Upper lobe of right lung (tissue), 1 donor: ENCODE measurements around the gene LLGL2. TPM values are rescaled to one million over a fixed set of nuclear protein-coding genes. Genes with fewer than 3 reads are reported as not detected.

ENCODE experiments used
- ATAC-seq: fragments of 200-7000 bp; cut with Tn5 transposase; one replicate; pipeline ENCODE4 v1.9.1; 2020; ENCODE audit warnings: mild to moderate bottlenecking, moderate library complexity
- DNase-seq: peaks from one replicate; pipeline ENCODE4 v3.0.0-alpha.2; 2020
- H3K27ac ChIP-seq: fragments of 200-600 bp; one replicate; pipeline ENCODE4 v1.8.0; 2022
- H3K27me3 ChIP-seq: fragments of 200-600 bp; one replicate; pipeline ENCODE4 v1.8.0; 2022; ENCODE audit warnings: mild to moderate bottlenecking
- H3K36me3 ChIP-seq: fragments of 200-600 bp; one replicate; pipeline ENCODE4 v1.8.0; 2022
- H3K4me1 ChIP-seq: fragments of 200-600 bp; one replicate; pipeline ENCODE4 v1.8.0; 2022
- H3K4me3 ChIP-seq: fragments of 200-600 bp; one replicate; pipeline ENCODE4 v1.8.0; 2022; ENCODE audit warnings: mild to moderate bottlenecking
- H3K9me3 ChIP-seq: fragments of 200-600 bp; one replicate; pipeline ENCODE4 v1.8.0; 2022
- intact Hi-C: fragments of 100-400 bp; cut with DNase I; formaldehyde crosslinking; loops from one replicate; pipeline ENCODE4 v1.11.0; 2022
- total RNA-seq: library from RNA; stranded (reverse); fragmentation: NEBNext Ultra II Directional; extraction: Animal tissue kit (Norgen Biotek cat#: 25700); gene quantifications from one replicate; pipeline ENCODE4 v1.2.1, GENCODE V29; 2021
- TF ChIP-seq, protein P1 (sequence below): fragments of 200-600 bp; IDR thresholded peaks from one replicate; pipeline ENCODE4 v1.8.0; 2022; ENCODE audit warnings: antibody characterized with exemption
- donor health status: DM: no; HTN: yes; CAD: no; lungs with severe emphysema.

The LLGL2 gene
- total RNA-seq, 1 donor from 2014 or later = 133 TPM

DNA sequence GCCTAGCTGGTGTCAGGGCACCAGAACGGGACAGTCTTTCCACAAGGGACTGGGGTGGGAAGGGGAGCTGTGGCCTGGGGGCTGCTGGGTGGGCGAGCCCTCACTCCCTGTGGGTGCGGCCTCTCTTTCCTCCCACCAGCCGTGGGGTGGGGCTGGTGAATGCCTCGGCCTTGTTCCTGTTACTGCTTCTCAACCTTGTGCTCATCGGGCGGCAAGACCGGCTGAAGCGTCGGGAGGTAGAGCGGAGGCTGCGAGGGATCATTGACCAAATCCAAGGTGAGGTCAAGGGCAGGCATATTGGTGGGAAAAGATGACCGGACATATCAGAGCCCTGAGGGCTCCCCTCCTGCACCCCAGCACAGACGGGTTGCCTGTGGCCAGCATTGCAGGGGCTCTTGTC is 39.3 kb upstream of the LLGL2 start:
- Histone ChIP-seq H3K27ac (no peak overlapping the region), H3K9me3 (no peaks in the 10 kb centered on the region), H3K27me3 (no peaks in the 10 kb centered on the region), H3K4me1 (peaks cover 28% of the 10 kb centered on the region), H3K36me3 (peaks cover 2% of the 10 kb centered on the region), H3K4me3 (no peak overlapping the region)
- intact Hi-C loops = no loop called here
- TF ChIP-seq, protein P1, sequence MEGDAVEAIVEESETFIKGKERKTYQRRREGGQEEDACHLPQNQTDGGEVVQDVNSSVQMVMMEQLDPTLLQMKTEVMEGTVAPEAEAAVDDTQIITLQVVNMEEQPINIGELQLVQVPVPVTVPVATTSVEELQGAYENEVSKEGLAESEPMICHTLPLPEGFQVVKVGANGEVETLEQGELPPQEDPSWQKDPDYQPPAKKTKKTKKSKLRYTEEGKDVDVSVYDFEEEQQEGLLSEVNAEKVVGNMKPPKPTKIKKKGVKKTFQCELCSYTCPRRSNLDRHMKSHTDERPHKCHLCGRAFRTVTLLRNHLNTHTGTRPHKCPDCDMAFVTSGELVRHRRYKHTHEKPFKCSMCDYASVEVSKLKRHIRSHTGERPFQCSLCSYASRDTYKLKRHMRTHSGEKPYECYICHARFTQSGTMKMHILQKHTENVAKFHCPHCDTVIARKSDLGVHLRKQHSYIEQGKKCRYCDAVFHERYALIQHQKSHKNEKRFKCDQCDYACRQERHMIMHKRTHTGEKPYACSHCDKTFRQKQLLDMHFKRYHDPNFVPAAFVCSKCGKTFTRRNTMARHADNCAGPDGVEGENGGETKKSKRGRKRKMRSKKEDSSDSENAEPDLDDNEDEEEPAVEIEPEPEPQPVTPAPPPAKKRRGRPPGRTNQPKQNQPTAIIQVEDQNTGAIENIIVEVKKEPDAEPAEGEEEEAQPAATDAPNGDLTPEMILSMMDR = no peak
- ATAC-seq = no peak
- no peak for DNase-seq

GRCh38 chr17:75486951-75487350 is 38.5 kb upstream of the LLGL2 start:
- DNase-seq (no peak), ATAC-seq (no peak)
- Histone ChIP-seq H3K4me3 (no peak overlapping the region), H3K36me3 (peaks cover 10% of the 10 kb centered on the region), H3K9me3 (no peaks in the 10 kb centered on the region), H3K27ac (peak overlapping the region; percentile 70), H3K4me1 (peaks cover 28% of the 10 kb centered on the region), H3K27me3 (no peaks in the 10 kb centered on the region)
- intact Hi-C loops = no loop called here
- TF ChIP-seq, protein P1 = no peak

DNA sequence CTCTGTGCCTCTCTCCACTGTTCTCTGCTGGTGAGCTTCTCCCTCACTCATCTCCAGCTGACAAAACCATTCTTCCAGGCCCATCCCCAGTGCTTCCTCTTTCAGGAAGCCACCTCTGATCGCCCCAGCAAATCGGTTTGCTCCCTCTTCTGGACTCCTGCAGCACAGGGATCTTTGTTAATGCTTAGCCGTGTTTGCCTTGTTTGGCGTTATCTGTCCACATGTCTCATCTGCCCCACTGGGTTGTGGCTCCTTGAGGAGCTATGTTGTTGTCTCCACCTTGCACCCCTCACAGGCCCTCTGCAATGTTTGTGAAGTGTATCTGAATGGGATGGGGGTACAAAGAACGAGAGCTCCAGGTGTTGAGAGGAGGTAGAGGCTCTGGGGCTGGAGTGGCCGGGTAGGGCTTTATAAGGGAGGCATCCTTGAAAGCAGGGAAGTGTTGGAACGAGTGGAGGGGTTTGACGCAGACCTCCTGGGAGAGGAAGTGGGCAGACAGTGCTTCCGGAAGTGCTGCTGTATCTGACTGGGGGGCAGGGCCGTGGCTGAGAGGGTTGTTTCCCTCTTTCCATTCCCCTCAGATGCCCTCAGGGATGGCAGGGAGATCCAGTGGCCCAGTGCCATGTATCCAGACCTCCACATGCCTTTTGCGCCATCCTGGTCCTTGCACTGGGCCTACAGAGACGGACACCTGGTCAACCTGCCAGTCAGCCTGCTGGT is 38.0 kb upstream of the LLGL2 start:
- peak overlapping the region; percentile 70 for H3K27ac ChIP-seq
- DNase-seq (peak; percentile 69), ATAC-seq (peak; percentile 53)

GRCh38 chr17:75488693-75489510 is 36.6 kb upstream of the LLGL2 start:
- no peak for ATAC-seq

More for the DNA sequence above, 38.0 kb upstream of the LLGL2 start:
- intact Hi-C loops = no loop called here
- Histone ChIP-seq H3K4me1 (peaks cover 28% of the 10 kb centered on the region), H3K4me3 (no peak overlapping the region), H3K9me3 (no peaks in the 10 kb centered on the region), H3K27me3 (no peaks in the 10 kb centered on the region), H3K36me3 (peaks cover 15% of the 10 kb centered on the region)
- TF ChIP-seq, protein P1 = peak; percentile 15

GRCh38 chr17:75489511-75489955 is 36.0 kb upstream of the LLGL2 start:
- peaks cover 28% of the 10 kb centered on the region for H3K4me1 ChIP-seq

More at GRCh38 chr17:75488693-75489510, 36.6 kb upstream of the LLGL2 start:
- Histone ChIP-seq H3K4me1 (peaks cover 28% of the 10 kb centered on the region), H3K4me3 (no peak overlapping the region), H3K9me3 (no peaks in the 10 kb centered on the region), H3K27ac (no peak overlapping the region), H3K36me3 (peaks cover 29% of the 10 kb centered on the region), H3K27me3 (no peaks in the 10 kb centered on the region)
- DNase-seq = no peak
- intact Hi-C loops = no loop called here
- TF ChIP-seq, protein P1 = no peak

More at GRCh38 chr17:75489511-75489955, 36.0 kb upstream of the LLGL2 start:
- H3K36me3 ChIP-seq = peaks cover 36% of the 10 kb centered on the region
- no peak overlapping the region for H3K4me3 ChIP-seq
- DNase-seq (no peak), ATAC-seq (no peak)
- no peaks in the 10 kb centered on the region for H3K27me3 ChIP-seq
- no peak overlapping the region for H3K27ac ChIP-seq
- intact Hi-C loops = no loop called here
- TF ChIP-seq, protein P1 = no peak
- no peaks in the 10 kb centered on the region for H3K9me3 ChIP-seq
